Activated CD4-positive, CD25-positive, alpha-beta regulatory T cell (primary cell): ENCODE measurements around the gene CACNA1D.

Experiments
- DNase-seq, 4 experiments: peaks; one replicate each; lab custom pipeline; 2025; lab: John Stamatoyannopoulos, UW

Gene CACNA1D

DNA sequence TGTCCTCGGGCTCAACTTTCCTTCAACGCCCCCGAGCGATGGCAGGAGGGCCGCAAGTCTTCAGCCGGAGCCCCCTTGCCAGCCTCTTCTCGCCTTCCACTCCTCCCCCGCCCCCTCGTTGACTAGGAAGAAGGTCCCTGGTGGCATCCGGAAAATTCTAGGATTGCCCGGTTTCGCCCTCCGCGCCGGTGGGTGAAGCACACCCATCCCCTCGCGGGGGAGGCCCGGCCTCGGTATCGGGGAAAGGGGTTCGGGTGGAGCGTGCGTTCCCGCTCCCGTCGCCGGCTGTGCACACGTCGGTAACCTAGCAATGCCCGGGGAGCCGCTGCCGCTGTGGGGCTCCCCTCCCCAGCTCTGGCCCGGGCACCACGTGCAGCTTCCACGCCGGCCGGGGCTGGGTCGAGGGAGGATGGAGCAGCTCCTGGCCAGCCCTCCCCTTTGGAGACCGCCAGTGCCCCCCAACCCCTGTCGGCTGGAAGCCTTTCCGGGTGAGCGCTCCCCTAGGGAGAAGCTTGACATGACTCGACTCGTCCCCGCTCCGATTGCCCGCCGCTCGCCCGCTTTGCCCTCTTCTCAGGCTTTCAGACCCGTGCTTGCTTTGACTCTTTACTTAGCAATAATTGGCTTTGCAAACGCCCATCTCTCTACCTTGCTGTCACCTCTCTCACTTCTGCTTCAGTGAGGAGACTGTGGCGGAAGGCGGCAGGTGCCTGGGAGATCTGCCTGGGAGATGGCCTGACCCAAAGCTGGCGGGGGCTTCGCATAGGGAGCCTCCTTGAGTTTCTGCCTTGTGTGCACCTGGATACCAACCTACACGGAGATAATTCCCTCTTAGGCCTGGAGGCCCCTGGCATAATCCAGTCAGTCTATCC is 1.3 kb downstream of the CACNA1D start:
- no peak for DNase-seq

DNA sequence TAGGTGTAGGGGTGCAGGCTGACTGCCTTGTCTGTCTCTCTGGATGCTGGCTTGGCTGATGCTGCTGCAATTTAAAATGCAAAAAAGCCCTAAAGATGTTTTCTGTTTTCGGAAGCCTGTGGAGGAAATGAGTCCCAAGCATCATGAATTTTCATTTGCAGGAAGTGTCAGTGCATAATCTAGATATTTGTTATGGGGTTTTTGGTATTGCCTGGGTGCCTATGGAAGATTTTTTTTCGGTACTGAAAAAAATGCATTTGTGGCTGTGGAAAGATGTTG is 1.9 kb downstream of the CACNA1D start:
- DNase-seq, result no peak

DNA sequence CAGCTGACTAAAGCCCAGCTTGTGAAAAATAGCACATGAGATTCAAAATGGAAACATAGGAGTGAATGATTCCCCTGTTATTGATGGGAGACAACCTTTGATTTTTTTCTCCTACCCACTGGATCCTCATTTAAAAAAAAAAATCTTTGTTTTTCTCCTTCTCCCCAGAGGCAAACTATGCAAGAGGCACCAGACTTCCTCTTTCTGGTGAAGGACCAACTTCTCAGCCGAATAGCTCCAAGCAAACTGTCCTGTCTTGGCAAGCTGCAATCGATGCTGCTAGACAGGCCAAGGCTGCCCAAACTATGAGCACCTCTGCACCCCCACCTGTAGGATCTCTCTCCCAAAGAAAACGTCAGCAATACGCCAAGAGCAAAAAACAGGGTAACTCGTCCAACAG is 2.6 kb downstream of the CACNA1D start:
- no peak for DNase-seq

DNA sequence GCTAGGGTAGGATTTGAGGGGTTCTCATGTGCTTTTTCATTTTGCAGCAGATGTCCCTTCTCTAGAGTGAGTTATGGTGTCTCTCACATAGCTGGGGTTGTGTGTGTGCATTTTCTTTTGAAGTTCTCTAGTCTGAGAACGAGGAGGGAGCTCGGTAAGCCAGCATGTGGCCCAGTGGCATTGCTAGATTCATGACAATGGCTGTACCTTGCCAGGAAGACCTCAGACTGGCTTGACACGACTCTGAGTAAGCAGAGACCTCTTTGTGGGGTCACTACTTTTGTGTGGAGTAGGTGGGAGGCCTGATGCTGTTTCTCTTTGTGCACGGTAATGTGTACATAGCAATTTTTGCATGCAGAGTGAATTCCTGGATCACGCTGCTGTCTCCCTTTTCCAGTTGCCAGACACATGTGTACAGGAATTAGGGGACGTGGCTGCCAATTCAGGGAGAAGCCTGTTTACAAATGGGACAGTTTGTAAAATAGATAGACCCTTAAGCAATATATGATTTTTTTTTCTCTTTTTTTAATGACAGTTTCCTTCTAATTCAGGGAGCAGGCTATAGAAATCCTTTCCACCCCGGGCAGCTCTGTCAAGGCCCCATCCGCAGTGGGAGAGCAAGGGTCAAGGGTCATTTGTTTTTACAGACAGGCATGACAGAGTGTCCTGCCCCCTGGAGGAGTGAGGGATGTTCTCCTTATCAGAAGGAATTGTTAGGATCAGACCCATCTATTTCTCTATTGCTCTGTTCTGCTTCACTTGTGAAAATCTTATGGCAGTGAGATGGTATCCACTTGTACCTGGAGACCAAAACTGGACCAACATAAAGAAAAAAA is 4.6 kb downstream of the CACNA1D start:
- DNase-seq, result no peak

DNA sequence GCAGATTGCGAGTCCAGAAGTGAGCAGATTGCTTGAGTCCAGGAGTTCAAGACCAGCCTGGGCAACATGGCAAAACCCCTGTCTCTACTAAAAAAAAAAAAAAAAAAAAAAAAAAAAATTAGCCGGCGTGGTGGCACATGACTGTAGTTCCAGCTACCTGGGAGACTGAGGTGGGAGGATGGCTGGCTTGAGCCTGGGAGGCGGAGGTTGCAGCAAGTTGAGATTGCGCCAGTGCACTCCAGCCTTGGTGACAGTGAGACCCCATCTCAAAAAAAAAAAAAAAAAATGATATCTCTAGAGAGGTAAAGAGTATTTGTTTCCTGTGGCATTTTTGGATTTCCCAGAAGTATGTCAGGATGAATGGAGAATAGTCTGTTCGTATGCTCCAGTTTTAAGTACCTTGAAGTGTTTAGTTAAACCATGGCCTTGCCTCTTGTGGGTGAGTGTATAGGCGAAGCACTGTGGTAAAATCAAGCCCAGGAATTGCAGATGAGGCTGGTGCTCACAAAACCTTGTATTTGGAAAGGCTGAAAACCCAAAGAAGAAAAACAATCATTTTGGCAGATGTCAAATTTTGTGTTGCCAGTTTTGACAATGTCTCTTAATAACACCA is 5.9 kb downstream of the CACNA1D start:
- no peak for DNase-seq

DNA sequence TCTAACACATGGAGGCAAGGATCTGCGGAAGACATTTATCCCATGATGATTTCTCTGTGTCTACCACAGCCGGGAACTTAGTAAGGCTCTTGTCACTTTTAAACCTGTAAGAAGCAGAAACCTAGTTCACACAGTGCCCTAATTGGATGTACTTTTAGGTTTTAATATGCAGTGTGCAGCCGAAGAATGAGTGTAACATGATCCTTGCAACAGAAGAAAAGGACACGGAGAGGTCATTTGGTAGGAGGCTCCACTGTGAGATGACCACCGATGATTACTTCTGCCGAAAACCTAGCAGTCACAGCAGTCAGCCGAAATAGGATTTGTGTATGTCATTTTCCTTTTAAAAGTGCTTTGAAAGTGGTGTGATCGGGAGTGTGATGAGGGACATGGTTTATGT is 6.8 kb downstream of the CACNA1D start:
- DNase-seq, result no peak

DNA sequence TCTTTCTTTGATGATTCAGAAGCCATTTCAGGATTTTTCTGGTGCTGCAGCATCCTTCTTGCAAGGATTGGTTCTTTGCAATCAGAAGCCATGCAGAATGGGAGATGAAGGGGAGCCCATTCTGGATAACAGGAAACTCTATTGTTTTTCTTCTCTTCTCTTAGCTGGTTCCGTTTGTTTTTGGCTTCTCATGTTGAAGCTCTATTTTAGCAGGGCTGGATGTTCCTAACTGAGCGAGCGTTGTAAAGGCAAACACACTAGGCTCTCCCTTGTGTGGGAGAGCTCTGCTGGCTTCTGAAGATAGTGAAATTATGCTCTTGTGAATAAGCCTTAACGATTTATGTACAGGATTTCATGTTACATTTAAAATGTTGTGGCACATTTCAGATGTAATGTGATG is 8.3 kb downstream of the CACNA1D start:
- DNase-seq, result no peak

DNA sequence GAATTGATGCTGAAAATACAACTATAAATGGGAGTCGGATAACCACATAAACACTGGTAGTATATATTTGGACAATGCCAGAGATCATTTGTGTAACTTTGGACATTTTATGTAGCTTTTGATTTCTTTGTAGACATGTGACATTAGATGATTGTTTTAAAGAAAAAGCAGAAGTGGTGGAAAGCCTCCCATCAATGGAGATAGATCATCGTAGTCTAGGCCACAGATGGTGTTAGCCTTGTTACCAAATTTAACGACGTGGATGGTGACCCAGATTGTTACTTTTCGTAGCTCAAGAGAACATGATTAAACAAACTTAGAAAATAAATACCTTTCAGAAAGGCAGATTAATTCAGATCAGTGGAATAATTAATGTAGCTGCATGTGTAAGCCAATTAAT is 8.8 kb downstream of the CACNA1D start:
- no peak for DNase-seq

DNA sequence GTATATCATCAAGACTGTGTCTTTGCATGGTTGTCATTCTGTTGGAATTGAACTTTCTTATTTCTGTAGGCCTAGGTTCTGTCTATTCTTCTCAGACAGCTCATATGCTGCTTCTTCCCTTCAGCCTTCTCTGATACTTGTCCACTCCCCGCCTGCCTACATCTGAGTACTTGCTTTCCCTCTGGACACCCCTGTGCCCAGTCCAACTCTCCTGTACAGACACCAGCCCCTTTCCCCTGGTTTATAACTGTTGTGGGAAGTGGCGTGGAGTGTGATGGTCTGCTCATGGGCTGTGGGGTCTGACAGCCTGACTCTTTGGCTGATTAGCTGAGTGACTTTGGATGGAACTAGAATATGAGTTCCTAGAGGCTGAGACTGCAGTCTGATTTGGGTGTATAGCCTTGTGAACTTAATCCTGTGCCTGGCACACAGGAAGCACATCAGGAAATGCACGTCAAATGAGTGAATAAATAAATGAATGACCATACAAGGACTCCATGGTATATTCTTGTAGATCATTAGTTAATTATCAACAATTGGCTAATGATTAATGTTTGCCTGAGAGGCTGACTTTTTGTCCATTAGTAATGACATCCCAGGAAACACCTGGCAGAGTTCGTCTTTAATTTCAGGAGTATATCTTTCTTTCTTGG is 11.8 kb downstream of the CACNA1D start:
- DNase-seq, result no peak

DNA sequence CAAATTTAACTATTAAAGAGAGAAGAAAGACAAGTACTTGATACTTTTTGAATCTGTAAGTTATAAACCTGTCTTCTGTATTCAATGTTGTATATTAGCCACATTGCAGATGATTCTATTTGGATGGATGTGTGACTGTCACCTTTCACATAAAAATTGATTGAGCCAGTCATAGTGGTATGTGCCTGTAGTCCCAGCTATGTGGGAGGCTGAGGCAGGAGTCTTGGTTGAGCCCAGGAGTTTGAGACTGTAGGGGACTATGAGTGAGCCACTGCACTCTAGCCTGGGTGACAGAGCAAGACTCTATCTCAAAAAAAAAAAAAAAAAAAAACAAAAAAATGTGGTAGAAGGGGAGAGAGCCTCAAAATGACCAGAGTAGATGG is 12.3 kb downstream of the CACNA1D start:
- DNase-seq, result no peak

DNA sequence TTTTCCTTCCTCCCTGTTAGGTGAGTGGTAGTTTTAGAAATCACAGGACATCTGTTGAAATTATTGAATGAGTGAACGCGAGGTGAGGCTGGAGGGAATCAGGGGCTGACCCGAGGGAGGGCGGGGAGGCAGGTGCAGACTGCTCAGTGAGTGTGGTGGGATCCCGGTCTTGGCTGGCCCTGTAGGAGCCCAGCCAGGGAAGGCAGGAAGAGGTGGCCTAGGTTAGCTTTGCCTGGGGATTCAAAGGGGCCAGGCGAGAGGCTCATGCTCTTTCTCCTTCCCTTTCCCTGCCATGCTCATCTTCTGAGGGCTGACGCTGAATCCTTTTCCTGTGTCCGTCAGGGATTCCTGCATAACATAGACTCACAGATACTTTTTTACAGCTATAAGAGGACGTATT is 15.1 kb downstream of the CACNA1D start:
- DNase-seq, result no peak

DNA sequence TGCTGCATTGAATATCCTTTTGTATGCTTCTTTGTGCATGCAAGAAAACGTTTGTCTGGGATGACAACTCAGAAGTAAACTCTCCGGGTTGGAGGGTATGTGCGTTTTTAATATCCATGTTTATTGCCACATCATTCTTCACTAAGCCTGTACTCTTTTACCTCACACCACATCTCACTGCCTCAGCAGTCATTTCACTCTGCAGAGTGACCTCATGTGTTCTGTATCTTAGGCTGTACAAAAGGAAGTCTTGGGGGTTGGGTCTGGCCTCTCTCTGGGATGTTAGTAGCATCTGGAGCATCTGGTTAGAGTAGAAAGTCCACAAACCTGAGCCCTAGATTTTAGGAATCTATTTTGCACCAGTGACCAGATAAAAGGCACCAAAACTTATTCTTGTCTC is 16.1 kb downstream of the CACNA1D start:
- DNase-seq, result no peak

DNA sequence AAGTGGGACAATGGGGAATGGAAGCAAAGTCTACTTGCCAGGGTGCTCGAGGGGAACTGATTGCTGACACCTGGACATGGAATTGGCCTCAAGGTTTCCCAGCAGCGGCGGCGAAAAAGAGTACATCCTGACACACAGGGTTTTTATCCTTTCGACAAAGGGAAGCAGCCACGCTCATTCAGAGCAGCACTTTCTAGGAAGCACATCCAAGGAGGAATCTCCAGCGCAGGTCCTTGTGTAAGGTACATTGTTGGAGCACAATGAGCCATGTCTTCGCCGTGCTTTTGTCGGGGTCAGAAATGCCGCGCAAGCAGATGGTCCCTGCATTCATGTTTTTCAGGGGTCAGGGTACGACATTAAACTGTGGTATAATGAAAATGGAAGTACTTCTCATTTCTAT is 16.8 kb downstream of the CACNA1D start:
- DNase-seq, result no peak

DNA sequence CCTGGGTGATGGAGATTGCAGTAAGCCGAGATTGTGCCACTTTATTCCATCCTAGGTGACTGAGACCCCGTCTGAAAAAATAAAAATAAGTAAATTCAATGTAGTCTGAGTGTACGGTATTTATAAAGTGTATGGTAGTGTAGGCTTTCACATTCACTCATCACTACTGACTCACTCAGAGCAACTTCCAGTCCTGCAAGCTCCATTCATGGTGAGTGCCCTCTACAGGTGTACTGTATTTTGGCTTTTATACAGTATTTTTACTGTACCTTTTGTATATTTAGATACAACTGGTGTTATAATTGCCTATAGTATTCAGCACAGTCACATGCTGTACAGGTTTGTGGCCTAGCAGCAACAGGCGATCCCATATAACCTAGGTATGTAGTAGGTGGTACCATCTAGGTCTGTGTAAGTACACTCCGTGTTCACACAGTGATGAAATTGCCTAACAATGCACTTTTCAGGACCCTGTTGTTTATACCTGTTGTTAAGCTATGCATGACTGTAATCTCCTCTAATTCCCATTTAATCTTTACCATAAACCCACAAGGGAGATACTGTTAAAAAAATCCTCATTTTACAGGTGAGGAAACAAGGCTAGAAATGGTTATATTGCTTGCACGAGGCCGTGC is 19.3 kb downstream of the CACNA1D start:
- DNase-seq, result no peak

DNA sequence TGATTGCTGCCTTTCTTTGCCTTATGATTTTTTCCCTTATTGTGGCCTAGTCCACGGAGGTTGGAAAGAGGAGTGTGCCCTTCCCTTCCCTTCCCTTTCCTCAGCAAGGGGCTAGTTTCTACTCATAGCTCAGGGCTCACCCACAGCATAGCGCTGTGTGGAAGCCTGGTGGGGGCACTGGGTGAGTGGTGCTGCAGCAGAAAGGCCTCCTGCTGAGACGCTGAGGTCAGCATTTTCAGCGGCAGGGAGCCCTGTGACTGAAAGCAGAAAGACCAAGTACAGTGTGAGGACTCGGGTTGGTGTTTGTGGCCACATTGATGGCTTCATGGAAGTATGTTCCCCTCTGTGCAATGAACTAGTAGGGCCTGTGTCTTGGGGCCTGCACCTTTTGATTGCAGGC is 21.9 kb downstream of the CACNA1D start:
- DNase-seq, result no peak

DNA sequence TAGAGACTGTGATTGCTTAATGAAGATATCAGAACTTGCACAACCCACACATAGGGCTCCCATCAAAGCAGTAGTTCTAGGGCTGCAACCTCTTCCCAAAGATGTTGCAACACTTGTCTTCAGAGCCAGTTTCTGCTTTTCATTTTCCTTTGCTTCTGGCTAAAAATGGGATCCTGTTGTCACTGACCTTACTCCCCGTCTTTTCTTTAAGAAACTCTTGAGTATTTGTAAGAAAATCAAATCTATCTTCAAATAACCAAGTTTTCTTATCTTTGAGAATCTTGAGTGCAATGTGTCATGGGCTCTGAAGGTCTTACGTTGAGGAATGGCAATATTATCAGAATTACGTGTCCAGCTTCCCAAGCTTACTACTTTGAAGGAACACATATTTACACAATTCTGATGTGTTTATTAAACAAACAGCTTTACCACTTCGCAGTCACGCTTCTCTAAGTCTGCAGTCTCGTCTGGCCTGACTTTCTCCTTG is 24.1 kb downstream of the CACNA1D start:
- no peak for DNase-seq

DNA sequence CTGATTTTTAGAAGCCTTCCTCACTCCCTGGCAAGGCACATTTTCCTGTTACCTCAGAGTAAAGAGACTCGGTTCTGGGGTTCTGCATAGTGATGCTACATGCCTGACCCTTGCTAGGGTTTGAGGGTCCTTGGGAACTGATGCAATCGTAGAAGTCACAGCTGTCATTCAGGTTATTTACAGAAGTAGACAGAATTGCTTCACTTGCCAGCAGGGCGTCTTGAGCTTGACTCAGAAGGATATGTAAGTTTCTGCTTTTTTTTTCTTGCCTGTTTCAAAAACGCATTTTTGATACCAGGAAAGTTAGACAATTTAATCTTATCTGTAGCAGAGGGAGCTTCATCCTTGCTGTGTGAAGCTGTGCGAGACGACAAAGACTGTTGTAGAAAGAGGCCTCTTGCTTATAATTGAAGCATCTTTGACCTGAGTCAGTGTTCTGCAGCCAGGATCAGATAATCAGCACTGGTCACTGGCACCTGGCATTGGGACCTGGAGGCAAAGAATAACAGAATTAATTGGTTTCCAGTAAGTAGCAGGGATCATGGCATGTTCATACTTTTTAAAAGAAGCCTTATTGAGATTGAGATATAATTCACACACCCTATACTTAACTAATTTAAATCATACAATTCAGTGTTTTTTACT is 24.8 kb downstream of the CACNA1D start:
- no peak for DNase-seq

DNA sequence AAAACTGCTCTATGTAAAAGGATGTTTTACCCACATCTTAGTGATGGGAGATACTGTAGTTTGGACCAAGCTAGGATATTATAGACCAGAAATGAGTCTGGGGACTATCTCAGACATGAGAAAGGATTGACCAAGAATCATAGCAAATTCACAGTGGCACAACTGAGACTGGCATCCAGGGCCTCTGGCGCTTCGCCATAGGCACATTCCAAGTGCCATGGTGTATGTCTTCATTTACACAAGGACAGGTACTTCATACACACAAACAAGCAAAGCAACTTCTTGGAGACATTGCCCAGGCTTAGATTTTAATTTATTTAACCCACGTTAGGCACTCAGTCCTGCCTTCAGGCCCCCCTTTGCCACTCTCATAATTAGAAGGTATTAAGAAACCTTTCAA is 28.9 kb downstream of the CACNA1D start:
- no peak for DNase-seq

DNA sequence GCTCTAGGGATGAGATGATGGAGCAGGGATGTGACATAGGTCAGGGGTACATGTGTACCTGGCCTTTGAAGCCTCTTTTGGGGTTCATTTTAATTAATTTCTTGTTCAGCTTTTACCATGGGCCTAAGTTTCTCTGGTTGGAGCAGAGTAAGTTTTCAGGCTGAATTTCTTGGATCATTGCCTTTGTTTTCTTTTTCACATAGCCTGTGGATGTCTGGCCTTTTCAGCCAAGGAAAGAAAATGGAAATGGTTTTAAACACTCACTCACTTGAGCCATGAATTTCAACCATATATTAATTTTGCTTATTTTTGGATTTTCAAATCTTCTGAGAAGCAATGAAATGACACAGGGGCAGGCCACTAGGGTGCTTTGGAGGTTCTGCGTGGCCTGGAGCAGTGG is 30.2 kb downstream of the CACNA1D start:
- no peak for DNase-seq

DNA sequence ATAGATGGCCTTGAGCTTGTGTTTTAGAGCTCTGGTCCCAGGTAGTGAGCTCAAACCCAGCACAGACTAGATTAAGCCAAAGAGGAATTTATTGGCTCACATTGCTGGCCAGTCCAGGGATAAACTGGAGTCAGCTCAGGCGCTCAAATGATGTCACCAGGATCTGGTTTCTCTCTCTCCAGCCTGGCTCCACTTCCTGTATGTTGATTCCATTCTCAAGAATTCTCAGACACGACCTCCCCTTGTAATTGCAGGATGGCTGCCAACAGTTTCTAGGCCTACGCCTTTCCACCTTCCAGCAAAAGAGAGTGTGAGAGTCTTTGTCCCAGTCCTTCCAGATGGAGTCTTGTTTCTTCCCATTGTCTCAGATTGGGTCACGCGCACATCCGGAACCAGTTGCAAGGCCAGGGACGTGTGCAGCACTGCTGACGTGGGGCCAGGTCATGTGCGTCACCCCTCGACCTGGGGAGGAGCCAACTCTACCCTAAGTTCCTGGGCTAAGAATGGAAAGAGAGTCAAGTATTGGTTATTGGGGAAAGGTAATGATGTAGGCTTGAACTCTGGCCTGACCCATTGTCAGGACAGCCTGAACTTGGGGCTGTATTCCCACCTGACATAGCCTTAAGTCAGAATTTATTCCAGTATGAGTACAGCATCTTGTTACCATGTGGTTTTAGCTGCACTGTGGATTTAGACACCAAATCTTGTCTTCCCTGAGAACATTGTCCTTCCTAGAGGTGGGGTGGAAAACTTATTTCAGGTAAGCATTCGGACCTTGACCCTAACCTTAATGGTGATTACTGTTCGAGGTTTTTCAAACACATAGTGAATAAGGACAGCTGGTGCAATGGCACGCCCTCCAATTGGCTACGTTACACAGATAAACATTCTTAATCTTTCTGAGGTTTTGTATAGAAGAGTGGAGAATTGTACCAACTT is 31.6 kb downstream of the CACNA1D start:
- no peak for DNase-seq
